ENCODE results near the gene BCKDHA.
"Not testable (repeated sequence)": the region's sequence is repeated elsewhere in the genome, so short reads cannot be mapped to it uniquely, and the experiment has no call there.

DNA sequence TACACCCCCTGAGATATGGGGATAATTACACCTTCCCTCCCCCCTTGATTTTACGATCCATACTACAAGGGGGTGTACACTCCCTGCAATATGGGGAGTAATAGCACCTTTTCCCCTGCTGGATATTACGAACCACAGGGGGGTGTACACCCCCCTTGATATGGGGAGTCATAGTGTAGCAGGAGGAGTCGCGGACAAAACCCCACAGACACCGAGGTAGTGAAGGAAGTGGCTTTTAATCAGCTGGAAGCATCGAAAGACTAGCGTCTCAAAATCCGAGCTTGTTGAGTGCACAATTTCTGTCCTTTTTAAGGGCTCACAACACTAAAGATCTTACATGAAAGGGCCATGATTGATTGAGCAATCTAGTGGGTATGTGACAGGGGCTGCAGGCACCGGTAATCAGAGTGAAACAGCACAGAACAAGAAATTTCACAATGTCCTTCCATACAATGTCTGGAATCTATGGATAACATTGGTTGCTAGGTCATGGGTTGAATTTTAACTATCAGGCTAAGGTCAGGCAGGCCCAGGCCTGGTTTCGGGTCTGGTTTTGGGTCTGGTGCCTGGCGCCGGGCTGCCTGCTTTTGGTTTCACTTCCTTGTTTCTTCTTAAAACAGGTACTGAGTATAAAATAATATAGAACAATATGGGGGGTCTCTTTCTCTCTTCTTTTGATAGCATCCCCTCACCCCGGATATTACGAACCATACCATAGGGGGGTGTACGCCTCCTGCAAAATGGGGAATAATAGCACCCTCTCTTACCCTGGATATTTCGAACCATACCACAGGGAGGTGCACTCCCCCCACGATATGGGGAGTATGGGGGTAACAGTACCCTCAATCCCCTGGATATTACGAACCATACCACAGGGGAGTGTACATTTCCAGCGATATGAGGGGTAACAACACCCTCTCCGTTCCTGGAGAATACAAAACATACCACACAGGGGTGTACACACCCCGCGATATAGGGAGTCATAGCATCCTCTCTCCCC lies 65.9 kb downstream of the BCKDHA start:
- TF ChIP-seq, protein P1, sequence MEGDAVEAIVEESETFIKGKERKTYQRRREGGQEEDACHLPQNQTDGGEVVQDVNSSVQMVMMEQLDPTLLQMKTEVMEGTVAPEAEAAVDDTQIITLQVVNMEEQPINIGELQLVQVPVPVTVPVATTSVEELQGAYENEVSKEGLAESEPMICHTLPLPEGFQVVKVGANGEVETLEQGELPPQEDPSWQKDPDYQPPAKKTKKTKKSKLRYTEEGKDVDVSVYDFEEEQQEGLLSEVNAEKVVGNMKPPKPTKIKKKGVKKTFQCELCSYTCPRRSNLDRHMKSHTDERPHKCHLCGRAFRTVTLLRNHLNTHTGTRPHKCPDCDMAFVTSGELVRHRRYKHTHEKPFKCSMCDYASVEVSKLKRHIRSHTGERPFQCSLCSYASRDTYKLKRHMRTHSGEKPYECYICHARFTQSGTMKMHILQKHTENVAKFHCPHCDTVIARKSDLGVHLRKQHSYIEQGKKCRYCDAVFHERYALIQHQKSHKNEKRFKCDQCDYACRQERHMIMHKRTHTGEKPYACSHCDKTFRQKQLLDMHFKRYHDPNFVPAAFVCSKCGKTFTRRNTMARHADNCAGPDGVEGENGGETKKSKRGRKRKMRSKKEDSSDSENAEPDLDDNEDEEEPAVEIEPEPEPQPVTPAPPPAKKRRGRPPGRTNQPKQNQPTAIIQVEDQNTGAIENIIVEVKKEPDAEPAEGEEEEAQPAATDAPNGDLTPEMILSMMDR (conservative IDR thresholded peaks at IDR 0.05; ENCODE audit: low read length) = peak; percentile 52
- not testable (repeated sequence) for TF ChIP-seq EZH2phosphoT487 (IDR thresholded peaks at IDR 0.05; ENCODE audit: borderline replicate concordance, low read depth, low read length)

All from OCI-LY7 (cell line).